ENCODE measurements around the gene DCLK1.
"Not testable (repeated sequence)": the region's sequence is repeated elsewhere in the genome, so short reads cannot be mapped to it uniquely, and the experiment has no call there.

The DCLK1 gene

DNA sequence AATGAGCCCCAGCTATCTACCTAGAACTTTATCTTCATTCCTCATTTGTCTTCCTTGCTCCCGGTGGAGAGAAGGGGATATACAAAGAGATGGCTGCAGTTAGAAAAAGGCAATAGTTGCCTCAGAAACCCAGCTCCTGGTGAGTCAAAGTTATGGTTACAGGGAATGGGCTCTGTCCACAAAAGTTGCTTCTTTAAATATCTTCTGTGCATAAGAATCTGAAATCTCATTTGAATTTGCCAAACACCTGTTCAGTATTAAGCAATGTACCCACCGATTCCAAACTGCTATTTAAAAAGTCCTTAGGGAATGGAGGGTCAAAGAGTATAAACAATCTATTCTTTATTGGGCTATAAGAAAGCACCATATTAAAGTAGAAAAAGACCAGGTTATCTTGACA is 48.4 kb downstream of the DCLK1 start:
- no peak for DNase-seq

DNA sequence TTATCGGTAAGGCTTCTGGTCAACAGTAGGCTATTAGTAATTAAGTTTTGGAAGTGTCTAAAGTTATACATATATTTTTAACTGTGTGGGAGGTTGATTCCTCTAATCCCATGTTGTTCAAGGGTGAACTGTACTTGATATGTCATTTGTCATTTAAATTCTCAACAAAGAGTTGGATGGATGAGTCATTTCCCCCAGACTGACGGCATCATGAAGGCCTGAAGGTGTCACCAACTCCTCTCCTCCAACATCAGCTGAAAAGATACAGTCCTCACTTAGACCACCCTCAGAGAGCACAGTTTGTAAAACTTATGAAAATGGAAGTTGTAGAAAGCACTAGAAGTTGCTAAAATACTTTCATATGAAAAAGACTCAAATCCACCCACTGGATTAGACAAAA is 48.8 kb downstream of the DCLK1 start:
- DNase-seq = no peak

DNA sequence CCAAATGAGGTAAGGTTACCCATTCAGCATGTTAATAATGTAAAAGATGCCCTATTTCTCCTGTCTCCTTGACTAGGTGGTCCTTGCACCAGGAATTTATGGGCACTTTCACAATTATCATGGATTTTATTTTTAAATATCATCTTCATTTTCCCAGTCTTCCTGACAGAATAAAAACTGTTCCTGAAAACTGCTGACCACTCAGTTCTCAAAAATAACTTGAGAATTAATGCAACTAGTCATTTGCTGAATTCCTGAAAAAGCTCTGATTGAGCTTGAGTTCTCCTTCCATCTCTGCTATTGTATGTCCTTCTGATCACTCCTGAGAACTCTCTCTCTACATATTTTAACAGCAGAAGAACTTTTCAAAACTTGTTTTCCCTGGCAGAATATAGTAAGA is 55.0 kb downstream of the DCLK1 start:
- no peak for DNase-seq

DNA sequence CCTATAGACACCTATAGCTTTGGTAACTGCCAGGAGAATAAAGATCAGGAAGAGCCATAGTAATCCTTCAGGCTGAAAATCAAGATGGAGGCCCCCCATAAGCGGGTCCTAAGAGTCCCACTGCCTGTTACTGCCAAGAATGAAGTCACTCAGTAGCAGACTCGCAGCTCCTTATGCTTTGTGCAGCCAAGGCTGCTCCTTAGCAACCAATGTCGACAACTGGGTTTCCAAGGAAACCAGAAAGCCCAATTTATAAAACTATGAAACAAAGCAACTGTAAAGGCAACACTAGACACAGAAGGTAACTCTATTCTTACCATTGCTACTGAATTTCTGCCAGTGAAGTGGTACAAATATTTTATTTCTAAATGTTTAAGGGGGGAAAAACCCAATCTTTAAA is 56.5 kb downstream of the DCLK1 start:
- peak in 1 of 2 experiments; percentile 26 for DNase-seq

DNA sequence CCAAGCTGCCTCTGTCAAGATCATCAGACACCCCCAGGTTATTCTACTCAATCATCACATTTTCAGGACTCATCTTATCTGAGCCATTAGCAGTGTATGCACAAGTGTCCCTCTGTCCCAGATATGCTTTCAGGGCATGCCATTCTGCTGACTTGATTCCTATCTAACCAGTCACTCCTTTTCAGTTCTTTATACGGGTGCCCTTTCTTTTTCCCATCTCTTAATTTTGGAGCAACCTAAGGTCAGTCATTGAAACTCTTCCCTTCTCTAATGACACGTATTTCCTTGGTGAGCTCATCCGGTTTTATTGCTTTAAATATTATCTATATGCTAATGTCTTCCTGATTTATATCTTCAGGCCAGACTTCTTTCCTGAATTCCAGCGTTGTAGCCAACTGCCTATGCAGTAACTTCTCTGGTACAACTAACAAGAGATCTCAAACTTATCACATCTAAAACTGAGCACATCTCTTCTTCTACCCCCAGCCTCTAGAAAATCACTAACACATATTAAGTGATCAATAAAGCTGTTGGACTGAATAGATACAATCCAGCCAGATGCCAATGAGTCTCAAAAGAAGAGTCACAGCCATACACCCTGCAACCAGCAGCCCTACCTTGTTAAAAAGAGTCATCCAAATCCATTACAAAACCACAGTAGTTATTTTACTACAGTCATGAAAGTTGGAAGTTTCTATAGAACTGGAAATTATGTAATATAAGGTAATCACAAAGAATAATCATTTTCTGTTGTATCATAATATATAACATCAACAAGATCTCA is 58.8 kb downstream of the DCLK1 start:
- no peak for DNase-seq

DNA sequence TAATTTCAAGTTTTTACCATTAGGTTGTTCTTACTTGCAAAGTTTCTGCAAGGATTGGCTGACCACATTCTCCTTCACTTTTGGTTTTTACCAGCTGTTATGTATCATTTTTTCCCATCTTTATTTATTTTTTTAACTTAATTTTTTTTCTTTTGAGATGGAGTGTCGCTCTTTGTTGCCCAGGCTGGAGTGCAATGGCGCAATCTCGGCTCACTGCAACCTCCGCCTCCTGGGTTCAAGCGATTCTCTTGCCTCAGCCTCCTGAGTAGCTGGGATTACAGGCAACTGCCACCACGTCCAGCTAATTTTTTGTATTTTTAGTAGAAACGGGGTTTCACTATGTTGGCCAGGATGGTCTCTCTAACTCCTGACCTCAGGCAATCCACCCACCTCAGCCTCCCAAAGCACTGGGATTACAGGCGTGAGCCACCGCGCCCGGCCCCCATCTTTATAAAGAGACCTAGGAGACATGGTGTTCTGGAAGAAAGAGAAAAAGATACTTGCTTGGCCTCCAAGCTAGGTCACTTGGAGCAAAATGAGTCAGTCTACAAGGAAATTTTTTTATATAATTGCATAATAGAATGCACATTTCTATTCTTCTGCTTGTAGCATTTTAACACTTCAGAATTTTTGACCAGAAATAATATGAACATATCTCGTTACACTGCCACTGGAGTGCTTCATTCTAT is 60.5 kb downstream of the DCLK1 start:
- not testable (repeated sequence) for DNase-seq

DNA sequence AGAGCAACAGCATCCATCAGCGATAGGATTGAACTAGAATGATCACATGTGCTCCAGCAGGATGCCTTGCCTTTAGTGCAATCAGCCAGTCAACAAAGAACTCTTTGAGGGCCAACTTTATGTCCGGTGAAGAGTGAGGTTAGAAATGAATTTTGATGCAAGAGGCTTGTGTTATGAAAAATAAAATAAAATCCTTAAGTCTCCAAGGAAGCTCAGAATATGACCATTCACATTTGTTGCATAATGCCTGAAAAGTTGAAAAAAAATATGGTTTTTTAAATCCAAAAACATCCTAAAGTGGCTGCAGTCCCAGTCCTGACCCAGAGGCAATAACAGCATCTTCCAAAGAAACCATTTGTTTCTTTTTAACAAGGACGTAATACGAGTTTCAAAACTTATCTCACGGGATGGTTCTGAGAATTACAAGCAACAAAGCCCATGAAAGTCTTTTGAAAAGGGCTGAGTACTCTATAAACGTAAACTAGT is 61.3 kb downstream of the DCLK1 start:
- DNase-seq = no peak

DNA sequence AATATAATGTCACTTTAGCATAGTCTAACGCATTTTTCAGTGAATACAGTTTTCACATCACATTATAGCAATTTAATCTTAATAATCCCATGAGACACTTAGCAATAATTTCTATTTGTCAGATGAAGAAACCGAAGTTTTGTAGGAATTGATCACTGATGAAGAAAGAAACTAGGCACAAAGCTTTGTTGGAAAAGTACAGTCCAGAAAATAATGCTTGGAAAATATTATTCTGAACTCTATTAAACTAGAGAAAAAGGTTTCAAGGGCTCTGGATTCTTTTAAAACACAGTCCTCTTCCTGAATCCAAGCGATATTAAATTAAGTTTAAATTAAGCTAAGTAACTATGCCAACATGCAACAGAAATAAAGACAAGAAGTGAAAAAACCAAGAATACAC is 62.2 kb downstream of the DCLK1 start:
- DNase-seq = no peak

DNA sequence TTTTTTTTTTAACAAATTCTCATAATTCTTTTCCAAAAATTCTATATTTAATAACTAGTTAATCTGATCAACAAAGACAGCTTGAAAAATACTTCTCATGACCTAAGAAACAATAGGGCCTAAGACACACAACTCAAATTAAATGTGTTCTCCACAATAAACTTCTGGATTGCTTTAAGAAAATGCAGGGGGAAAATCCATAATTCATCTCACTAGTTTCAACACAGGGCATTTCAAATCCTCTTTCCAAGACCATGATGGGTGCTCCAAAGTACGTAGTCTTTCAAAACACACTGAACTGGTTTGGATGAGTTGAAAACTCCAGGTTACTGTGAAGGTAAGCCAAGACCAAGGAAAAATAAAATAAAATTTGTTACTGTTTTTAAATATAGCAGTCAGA is 62.6 kb downstream of the DCLK1 start:
- DNase-seq = no peak

DNA sequence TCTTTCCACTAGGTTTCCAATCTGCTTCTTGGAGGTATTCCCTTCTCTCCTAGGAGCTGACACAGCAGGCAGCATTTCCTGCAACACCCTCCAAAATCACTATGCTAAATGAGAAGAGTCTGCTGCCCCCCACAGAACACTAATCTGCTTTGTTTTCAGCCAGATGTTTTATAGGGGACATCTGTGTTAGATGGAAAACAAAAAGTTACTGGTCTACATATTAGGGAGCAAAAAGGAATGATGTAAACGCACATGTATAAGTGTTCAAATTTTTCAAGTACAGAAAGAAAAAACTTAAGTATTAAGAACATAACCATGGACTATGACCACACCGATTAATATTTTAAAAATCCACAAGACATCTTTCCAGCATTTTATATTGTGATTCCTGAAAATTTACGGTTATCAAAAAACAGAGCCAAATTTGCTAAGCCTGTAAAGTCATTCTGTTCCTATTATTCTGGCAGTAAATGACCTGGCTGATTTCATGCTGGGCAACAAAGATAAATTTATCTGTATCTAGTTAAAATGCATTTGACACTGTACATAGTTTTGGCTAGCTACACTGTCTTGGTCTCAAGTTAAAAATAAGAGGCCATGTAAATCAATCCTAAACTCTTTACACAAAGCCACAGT is 63.3 kb downstream of the DCLK1 start:
- DNase-seq = no peak

DNA sequence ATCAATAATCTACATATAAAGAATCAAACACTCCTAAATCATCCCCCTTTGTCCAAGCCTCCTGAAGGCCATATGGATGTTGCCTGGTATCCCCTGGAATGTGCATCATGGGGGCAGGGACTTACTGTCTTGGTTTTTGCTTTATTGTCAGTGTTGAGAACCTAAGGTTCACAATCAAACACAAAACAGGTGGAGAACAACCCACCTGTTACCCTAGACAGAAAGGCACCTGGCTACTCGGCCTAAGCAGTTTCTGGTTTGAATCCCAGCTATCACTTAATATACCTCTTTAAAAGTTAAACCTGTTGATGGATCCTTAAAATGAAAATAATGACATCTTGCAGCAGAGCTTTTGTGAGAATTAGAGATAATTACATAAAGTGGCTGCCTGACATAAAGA is 68.9 kb downstream of the DCLK1 start:
- DNase-seq = no peak

DNA sequence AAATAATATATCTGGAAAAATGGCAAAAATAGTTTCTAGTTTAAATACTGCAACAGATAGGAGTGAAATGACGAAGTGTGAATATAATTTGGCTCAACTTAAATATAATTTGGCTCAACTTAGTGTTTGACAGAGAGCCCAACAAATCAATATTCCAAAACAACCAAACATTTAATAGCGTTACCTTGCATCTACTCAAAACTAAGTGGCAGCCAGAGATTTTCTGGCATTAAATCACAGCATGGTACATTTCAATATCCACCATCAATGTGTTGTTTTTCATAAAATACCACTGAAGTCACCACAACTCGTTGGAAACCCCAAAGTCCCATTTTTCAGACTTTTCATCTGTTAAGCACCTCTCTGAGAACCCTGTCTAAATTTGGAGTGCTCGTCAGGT is 69.6 kb downstream of the DCLK1 start:
- no peak for DNase-seq

DNA sequence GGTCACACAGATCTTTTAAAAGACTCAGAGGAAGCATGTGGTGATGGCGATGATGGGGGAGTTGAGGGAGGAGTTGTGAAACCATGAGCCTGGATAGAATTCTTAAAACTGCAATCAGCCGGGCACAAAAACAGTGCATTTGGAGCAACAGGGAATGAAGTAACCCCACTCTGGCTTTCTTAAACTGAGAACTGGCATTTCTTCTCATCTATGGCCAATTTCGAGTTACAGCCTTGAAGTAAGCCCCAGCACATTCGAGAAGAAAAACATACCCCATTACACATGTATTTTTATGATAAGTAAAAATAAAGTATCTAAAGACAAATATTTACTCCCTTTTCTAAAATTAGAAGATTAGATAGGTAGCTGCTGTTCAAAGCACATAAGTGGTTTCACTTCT is 70.1 kb downstream of the DCLK1 start:
- DNase-seq = no peak

DNA sequence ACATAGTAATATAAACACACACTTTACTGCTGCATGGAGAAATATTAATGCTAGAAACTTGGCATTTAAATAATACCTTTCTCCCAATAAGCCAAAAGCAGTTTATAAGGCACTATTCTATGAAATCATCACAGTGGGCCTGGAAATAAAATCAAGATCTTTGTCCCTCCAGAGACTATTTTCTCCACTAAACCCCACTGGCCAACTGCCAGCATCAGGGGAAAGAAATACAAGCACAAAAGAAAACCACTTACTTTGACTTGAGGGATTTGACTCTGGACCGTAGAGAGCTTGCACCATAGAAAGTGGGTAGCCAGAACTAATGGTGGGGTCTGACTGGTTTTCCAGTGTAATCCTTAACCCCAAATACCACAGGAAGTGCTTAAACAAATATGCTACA is 71.9 kb downstream of the DCLK1 start:
- DNase-seq = no peak

DNA sequence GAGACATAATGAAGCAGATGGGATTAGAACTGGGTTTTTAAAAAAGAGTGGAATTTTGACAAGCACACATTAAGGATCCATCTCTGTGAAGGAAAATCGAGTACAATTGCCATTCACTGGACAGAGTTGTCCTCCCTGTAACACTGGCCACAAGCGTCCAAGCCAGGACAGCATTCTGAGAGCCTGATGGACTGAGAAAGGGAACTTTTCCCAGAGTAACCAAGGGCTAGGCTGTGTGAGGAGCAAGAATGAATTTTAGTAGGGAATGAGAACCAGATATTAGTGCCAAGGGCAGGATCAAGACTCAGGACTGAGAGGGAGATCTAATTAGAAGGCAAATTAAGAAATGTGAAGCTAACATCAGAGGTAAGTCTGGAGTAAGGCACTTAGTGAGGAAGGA is 73.1 kb downstream of the DCLK1 start:
- DNase-seq = no peak

DNA sequence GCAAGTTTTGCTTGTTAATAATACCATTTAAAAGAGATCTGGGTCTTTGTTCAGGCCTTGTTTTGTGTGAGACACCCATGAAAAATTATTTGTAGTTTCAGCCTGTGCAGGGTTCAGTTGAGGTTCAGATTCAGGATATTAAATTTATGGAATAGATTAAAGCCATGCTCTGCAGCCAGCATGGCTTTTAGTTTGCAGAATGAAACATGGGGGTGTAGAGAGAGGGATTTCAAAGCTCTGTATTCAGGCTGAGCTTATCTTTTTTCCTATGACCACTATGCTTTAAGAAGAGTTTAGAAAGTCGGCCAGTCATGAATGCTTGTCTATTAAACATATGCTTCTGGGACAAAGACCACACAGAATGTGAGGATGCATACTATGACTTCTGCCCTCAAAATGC is 73.6 kb downstream of the DCLK1 start:
- no peak for DNase-seq

DNA sequence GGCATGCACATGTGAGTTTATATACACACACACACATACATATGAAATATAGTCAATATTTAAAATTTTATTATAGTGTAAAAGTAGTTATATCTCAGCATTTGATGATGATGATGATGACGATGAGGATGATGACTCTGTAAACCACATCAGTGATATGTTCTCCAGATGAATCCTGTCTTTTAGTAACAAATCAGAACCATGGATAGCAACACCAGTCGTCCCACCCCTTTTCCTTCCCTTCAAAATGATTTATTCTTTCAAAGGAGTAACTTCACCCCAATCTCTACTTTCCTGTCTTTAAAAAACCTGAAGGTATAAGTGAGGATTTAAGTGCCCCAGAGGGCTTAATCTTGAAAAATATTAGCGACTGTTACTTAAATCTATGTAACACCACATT is 74.1 kb downstream of the DCLK1 start:
- no peak for DNase-seq

DNA sequence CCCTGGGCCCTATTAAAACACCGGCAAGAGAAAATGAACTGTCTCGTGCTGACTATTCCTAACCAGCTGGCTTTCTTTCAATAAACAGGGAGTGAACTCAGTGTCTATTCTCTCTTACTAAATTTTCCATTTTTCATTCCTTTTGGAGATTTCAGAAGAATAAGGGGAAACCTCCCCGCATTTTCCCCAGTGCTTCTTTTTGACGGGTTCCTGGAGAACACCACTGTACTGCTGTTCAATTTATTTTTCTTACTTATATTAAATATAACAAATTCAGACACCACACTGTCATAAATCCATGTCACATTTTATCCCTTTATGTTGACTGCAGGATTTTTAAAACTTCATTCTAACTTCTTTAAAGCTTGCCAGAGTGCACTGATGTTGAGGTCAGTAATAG is 75.8 kb downstream of the DCLK1 start:
- DNase-seq = no peak

DNA sequence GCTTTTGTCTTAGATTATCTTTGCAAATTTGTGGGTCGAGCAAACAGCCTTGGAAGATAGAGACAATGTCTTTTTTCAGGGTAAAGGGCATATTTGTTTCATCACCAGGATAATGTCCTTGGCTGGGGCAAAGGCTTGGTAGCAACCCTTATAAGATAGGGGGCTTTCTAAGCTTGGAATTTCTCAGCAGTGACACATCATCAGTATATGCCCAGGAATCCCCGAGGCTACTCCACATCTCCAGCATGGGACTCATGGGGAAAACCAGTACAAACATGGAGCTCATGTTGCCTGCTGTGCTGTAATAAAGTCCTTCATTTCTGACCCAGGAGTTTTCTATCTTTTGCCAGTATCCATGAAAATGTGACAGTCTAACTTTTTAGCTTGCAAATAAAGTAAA is 77.1 kb downstream of the DCLK1 start:
- no peak for DNase-seq

DNA sequence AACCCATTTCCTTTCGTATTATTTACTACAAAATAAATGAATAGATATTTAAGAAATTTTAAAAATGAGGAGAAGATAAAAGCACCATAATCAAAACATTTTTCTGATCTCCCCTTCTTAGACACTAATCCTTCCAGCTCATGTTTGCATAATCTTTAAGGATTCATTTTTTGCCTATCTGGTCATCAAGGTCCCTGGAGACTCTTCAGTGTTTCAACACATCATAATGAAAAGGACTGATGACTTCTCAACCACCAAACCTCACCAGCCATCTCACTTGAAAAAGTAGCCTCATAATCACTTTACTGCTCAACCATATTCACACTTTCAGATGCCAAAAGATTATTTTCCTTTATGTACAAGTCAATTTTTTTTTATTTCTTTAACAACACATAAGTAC is 80.1 kb downstream of the DCLK1 start:
- no peak for DNase-seq

DNA sequence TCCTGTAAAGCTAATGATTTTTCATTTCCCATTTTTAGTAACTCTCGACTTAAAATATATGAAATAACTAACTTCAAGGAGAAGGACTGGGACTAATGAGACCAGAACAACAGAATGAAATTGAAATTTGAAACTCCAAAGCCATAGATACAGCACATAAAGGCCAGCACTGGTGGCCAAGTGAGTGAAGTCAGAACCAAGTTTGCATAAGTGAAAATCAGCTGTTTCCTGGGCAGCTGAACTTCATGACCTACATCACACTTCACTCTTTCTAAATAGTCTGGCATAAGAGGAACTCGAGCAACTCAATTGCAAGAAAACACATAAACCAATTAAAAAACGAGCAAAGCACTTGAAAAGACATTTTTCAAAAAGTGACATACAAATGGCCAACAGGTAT is 84.5 kb downstream of the DCLK1 start:
- no peak for DNase-seq

DNA sequence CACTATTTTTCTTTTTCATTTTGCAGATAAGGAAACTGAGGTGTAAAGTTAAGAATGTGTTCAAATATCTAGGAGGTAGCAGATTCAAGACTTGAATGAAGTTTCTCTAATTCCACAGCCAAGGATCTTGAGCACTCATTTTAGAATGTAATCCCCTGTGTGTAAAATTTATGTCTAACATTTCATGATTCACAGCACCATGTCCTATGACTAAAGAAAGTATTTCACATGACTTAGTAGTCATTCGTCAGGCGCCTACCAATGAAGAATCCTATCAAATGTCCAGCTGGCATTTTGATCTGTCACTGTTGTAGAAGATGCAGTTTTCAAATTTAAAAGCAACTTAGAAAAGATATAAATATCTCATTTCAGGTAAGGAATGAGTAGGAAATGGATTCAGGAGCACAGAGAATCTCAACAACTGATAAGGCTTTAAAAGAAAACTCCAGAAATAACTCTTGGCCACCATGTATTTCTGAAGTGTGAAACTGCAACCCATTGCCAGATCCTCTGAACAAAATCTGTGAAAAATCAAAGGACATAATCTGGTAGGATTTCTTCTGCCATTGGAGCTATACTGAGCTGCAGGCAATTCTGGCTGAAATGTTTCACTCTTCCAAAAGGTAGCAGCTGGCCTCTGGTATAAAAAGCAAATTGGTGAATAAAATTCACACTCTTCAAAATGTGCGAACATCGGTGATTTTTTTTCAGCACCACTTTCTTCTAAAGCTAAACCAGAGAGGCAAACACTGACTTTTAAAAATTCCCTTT is 92.2 kb downstream of the DCLK1 start:
- DNase-seq = no peak

DNA sequence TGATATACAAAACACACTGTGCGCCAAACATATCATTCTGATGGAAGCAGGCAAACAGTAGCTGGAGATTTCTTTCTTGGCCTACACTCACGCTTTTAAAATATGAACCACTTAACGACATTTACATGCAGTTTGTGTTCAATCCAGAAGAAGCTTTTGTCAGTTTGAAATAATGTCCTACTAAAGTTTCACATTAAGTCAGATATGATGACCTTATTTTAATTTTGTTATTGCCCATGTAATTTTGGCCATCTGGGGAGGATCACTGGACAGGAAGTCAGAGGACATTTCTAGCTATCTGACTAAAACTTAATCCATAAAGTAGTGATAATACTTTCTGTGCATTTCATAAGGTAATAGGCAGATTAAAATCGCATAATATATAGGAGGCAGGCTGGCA is 98.1 kb downstream of the DCLK1 start:
- DNase-seq = no peak
